GM21528 (cell line): ENCODE results near the gene PTCHD4.

Experiments
- ATAC-seq: cut with Tn5 transposase; IDR thresholded peaks from one replicate; pipeline ENCODE4 v1.9.1; 2021; ENCODE audit warnings: mild to moderate bottlenecking, moderate library complexity; ENCODE audit not compliant: unreplicated experiment, low FRiP score

PTCHD4 gene

DNA sequence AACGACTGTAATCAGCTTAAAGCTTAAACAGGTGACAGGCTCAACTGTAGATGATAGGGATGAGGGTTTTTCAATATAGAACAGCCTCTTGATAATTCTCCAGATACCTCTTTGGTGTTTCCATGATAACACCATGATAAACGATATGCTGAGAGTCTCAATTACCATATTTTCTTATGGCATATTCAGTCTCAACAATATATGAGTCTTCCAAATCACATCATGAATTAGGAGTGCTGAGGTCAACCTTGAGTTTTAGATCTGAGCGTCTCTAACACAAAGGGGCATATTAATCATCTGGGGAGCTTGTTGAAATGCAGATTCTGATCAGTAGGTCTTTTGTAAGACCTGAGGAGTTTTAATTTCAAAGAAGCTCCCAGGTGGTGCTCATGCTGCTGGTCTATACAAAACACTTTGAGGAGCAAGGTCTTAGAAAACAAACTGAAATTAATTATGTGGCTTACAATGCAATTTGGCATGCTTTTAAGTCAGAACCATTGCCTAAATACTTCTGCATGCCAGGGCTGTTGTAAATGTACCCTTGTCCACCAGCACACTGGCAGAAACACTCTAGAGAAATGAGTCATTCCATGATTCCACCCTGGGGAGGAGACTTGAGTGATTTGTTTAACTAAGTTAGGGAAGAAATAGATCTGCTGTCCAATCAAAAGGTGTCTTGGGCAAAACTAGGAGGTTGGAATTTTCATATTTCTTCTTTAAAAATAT lies 49.6 kb downstream of the PTCHD4 start:
- ATAC-seq = no peak
